Measurements from ENCODE around the gene TACR2.

- TF ChIP-seq CTCF (conservative IDR thresholded peaks at IDR 0.05 in 1 of 2, IDR thresholded peaks at IDR 0.05 in 1 of 2; ENCODE audit: low read depth in 1 of 2, low read length in 2 of 2) (no peak), EZH2 (IDR thresholded peaks at IDR 0.05; ENCODE audit: low read length, missing control alignments) (no peak)
Observed at GRCh38 chr10:69382382-69383117, 34.2 kb downstream of the TACR2 start.
